HG03097 (cell line): Measurements from ENCODE around the gene ARHGEF4.

Experiments used
- ATAC-seq: cut with Tn5 transposase; IDR thresholded peaks from one replicate; pipeline ENCODE4 v1.9.1; 2021; ENCODE audit not compliant: unreplicated experiment, low FRiP score

Gene ARHGEF4

DNA sequence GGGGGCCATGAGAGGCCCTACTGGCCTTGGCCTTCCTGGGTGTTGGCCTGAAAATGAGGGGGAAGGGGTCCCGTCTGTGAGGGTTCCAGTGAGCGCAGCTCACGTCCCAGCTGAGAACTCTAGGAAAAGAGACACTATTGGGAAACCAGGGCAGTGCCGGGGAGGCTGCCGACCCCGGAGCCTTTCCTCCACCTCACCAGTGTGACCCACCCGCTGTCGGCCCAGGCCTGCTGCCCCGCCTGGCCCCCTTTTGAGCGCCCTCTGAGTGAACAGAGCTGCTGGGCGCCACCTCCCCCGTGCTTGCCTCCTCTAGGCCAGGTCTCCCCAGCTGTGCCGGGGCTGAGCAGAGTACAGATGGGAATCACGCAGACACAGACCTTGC lies 17.5 kb upstream of the ARHGEF4 start:
- no peak for ATAC-seq

DNA sequence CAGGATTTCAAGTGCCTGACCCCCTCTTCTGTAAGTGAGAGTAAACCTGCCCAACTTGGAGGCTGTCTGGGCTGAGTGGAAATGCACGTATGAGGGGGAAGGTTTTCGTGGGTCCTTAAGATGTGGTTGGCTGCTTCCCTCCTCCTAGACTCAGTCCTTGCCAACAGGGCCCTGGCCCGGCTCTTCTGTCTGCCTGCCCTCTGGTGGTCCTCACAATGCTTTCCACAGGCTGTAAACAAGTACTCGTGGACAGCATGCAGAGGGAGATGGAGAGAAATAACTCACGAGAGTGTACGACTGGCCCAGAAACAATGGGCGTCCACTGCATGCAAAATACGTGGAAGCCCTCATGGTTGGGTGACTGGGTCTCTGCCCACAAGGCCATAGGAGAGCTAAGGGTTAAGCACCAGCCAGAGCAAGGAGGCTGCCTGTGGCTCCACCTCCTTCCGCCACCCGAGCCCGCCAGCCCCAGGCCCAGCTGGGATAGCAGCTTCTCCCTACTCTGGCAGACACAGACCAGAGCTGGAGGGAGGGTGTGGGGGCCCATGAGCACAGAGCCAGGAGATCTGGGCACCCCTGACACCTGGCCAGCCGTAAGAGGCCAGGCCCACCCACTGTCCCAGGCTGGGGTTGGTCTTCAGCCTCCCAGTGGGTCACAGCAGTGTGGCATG lies 17.0 kb upstream of the ARHGEF4 start:
- ATAC-seq, result no peak

DNA sequence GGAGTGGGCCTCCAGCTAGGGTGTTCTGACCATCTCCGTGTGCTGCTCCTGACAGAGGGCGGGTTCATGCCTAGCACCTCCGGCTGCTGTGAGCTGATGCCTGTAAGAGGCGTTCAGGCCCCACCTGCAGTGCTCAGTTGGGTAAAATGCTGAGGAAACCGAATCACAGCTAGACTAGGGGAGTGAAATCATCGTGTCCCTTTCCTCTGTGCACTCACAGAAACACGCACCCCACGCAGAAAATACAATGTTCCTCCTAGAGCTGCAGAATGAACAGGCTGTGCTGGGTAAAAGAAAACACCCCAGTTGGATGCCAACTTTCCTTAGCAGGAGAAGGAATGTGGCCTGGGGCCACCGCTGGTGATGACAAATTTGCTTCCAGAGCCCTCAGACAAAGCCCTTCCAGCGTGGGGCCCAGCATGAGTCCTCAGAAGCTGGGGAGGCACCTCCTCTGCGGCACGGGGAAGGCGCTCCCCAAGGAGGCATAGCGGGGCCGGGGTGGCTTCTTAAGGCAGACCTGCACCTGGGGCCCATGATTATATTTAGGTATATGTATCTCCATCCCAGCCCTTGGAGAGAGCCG lies 16.3 kb upstream of the ARHGEF4 start:
- ATAC-seq, result no peak

DNA sequence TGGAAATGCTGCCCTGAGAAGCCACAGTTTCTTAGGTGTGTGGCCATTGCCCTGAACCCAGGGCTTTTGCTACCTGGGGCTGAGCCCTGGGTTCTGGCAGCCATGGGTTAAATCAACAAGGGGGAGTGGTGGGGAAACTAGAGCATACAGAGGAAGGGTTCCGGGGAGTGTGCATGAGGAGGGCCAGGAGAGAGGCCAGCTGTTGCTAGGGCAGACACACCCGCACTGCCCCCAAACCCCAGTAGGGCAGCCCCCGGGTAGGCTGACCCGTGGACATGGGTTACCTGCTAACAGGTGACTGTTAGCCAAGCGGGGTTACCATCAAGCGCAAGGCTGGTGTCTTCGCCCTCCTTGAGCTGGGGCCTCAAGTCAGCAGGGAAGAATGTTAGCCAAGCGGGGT lies 14.8 kb upstream of the ARHGEF4 start:
- no peak for ATAC-seq

DNA sequence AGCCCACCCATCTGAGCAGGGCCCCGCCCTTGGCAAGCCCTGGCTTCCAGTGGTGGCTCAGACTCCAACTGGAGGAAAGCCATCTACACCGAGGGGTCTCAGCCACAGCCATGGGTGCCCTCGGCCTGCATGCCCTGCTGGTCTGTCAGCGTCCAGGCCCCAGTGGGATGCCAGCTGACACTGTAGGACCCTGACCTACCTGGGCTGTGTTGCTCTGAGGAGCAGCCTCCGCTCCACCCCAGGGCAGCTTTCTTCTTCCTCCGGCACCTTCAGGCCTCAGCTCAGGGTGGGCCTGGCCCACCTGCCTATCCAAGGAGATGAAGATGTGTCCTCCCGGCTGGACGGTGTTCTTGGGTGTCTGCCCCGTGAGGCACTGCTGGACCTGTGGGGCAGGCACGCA lies 13.9 kb upstream of the ARHGEF4 start:
- no peak for ATAC-seq

DNA sequence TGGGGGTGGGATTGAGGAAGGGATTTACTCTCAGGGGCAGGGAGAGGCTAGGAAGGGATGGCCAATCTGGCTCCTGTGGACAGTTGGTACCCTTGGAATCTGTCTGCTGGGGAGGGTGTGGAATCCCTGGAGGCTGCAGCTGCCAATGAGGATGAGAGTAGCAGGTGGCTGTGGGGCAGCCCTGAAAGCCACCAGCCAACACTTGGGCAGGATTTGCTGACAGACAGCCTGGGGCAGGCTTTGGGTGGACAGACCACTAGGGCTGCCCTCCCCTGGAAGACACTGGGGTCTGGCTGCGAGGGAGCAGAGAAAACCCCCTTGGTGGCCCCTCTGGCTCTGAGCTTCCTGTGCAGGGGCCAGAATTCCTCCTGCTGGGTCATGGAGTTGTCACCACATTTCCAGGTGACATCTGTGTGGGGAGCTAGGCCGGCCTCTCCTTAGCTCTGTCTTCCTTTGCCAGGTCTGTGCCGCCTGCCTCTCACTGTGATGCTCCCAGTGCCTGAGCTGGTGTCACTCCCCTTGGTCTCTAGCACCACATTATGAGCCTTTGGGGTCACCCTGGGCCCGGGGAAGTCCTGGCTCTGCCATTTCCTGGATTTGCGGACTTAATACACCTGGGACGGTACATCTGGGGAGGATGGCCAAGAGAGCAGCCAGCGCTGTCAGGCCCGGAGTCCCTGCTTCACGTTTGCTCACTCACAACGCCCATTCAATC lies 13.4 kb upstream of the ARHGEF4 start:
- ATAC-seq, result no peak

DNA sequence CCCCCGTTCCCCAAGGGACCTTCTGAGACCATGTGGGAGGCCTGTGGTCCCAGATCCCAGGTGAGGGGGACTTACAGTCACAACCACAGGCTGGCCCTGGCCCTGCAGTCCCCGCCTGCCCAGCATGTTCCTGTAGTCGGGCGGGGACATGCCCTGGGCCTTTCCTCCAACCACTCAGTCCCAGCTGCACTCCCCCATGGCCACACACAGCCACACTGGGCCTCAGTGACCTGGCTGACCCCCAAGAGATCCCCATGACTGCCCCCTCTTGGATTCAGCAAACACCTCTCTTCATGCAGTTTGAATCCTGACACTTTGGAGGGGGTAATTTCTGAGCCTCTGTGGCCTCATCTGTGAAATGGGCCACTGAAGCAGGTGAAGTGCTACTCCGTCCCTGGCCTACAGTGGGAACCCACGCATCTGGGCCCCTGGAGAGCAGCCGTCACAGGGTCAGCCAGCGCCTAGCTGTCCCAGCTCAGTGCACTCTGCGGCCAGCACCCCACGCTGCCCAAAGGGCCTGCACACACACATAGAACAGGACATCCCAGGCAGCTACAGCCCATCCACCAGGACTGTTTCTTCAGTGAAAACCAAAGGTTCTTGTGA lies 12.7 kb upstream of the ARHGEF4 start:
- ATAC-seq, result no peak

DNA sequence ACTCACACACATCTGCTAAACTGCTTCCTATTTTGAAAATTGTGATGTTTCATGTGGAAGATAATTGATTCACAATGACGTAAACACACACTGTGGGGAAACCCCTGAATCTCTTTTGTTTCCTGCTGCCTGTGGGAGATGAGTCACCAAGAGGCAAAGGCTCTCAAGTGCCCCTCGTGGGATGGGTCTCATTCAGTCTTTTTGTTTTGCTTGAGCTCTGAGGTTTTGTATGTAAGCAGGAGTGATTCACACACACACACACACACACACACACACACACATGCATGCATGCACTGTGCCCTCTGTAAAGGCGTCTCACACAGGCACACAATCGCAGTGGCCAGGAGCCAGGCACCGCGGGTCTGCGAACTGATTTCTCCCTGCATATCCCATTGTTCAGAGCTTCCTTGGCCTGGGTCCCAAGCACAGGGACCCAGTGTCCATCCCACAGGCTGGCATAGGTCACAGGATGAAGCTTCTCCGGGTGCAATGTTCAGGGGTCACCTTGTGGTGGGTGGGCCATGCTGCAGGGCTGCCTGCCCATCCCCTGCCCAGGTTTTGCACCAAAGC lies 12.1 kb upstream of the ARHGEF4 start:
- peak; percentile 65 for ATAC-seq

DNA sequence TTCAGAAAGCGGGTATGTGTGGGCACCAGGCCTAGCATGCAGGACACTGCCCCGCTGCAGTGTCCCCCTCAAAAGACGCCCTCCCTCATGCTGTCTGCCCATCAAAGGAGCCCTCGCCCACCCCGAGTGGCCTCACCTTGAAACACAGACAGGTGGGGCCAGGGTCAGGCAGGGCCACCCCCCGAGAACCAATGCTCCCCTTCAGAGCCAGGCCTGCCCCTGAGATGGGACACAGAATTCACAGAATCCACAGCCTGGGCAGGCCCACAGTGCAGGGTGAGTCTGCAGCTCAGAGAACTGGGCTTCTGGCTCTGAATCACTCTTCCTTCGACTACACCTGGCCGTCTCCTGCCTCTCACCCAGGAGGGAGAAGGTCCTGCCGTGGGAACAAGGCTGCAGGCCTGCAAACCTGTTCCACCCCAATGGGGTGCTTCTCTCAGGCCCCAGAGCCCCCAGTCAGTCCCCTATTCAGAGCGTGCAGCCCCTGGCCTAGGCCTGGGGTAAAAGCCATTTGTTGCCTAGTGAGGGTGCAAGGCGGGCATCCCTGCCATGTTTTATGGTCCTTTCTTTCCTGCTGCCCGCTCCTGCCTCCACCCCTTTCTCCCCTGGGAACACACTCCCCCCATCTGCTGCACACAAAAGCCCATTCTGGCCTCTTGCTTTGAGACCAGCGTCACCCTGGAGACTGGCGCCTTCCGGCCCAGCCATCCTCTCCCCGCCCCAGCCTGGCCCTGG lies 11.3 kb upstream of the ARHGEF4 start:
- ATAC-seq, result no peak

DNA sequence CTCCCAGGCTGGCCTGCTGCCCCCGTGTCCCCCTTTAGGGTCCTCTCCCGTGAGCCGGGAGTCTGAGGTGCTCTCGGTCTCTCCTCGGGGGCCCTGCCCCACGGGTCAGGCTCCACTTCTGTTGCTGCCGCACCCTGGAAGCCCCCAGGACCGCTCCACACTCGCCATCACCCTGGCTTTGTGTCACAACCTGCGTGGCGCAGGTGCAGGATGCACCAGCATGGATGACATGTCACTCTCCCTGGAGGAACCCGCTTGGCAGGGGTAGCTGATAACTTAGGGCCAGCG lies 10.8 kb upstream of the ARHGEF4 start:
- no peak for ATAC-seq

DNA sequence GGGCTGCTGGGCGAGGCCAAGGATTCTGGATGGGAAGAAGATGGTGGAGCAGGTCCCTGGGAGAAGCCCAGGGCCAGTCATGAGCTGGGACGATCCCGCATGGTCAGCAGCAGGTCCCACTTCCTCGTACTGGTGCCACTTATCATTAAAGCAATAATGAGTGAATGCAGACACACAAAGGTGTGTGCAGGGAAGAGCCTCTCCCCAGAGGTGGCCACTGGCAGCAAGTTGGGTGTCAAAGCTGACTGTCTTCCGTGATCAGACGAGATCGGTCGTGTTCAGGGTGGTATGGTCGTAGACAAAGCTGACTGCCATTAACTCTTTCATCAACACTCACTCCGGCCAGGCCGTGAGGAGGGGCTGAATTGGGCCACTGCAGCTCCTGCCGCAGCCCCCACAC lies 10.3 kb upstream of the ARHGEF4 start:
- ATAC-seq, result no peak

DNA sequence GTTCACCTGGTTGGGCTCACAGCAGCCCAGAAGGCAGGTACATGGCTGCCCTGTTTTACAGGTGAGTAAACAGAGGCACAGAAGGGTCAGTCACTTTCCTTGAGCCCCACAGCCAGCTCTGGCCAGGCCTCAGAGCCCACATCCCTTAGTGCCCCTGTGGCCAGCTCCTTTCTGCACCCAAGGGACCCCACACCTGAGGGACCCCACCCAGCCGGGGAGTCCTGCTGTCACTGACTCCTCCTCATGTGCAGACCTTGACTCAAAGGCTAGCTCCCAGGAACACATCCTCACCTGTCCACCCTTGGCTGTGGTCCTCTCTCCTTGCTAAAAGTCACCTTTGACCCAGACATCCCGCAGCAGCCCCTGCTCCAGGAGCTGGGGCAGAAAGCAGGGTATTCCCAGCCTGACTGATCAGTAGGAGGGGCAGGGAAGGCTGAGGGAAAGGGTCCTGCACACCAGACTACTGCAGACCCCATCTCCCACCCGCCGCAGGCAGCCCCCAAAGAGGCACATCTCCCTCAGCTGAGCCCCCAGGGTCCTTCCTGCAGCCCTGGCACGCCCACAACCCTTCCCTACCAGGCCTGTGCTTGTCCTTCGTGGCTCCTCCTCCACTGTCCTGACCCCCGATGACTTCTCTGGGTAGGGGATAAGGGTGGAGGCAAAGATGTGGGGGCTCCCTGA lies 9.8 kb upstream of the ARHGEF4 start:
- ATAC-seq, result no peak

DNA sequence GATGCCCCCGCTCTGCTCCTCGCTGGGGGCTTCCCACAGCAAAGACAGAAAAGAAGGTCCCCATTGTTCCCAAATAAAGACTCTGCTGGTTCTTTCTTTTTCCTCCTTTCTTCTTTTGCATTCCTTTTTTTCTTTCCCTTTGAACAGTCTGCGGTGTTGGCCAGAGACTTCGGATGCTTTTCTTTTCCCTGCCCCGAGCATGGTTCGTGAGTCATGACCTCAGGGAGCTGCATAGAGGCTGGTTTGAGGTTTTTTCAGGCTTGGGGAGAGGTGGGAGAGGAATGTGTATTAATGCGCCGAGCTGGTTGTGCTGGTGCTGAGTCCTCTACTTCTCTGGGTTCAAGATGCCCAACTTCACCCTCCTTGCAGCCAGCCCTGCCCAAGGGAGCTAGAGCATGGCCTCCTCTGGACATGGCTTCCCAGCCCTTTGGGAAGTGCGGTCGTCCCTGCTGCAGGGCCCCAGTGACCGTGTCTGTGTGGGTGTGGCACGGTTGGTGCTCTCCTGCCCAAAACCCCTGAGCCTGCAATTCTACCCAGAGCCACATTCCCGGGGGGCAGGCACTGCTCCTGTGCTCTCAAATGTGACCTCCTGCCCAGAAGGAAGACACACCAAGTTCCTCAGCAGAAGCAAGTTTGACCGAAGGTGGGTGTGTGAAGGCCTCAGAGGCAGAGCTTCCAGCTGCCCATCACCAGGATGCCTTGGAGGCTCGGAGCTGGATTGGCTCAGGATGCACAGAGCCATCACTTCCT lies 9.0 kb upstream of the ARHGEF4 start:
- no peak for ATAC-seq

DNA sequence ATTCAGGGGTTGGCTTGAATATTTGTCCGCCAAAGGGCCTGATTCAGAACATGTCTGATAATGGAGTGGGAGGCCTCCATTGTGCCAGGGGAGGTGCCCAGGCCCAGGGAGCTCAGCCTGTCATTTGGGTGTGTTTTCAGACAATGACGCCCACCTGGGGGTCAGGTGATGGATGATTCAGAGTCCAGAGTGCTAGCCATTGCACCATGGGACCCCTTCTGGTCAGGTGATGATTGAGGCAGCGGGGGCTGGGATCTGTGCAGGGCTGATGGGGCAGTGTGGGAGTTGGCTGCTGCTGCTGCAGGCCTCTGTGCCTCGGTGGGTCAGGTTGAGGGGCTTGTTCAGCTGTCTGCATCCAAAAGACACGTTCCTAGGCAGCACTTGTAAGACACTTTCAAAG lies 8.3 kb upstream of the ARHGEF4 start:
- ATAC-seq, result no peak

DNA sequence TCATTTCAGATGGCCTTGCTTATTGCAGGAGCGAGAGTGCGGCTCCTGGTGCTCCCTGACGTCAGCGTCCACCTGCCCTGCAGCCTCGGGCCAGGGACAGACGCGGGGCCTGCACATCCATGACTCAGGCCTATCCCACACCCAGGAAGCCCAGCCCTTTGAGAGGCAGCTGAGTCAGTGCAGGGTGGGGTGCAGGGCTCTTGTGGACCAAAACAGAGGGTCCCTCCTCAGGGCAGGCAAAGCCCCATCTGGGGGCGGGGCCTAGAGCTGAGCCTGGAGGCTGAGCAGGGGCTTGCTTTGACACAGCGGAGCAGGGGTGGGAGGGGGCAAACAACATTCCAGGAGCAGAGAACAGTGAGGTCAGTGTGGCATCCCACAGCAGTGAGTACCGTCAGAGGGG lies 7.7 kb upstream of the ARHGEF4 start:
- no peak for ATAC-seq

DNA sequence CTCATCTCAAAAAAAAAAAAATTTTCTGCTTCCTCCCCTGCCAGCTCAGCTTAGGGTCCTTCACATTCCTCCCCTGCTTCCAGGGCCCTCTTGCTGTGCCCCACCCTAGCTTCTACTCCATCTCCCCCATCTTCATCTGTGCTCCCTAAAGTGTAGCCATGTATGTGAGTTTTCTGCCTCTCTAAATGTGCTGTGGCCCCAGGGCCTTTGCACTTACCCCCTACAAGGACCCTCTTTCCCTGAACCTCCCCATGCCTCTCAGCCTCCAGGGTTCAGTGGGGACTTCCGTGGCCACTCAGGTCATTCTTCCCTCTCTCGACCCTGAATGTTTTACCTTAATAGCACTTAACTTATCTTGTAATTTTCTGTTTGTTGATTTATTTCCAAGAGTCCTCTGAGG lies 6.2 kb upstream of the ARHGEF4 start:
- ATAC-seq, result no peak

DNA sequence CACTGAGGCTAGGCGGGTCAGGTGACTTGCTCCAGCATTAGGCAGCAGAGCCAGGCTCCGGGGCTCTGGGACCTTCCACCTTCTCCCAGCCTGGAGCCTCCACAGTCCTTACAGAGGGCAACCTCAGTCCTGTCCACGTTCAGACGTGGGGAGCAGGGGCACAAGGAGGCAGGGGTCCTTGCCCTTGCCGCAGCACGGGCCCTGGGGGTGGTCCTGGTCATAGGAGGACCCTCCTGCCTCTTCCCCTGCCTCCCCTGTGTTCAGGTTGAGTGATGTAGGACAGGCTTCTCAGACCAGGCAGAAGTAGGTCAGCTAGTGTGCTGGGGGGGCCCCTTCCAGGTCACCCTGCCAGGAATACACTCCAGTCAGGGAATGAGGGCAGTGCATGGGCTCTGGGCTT lies 5.4 kb upstream of the ARHGEF4 start:
- ATAC-seq, result no peak

DNA sequence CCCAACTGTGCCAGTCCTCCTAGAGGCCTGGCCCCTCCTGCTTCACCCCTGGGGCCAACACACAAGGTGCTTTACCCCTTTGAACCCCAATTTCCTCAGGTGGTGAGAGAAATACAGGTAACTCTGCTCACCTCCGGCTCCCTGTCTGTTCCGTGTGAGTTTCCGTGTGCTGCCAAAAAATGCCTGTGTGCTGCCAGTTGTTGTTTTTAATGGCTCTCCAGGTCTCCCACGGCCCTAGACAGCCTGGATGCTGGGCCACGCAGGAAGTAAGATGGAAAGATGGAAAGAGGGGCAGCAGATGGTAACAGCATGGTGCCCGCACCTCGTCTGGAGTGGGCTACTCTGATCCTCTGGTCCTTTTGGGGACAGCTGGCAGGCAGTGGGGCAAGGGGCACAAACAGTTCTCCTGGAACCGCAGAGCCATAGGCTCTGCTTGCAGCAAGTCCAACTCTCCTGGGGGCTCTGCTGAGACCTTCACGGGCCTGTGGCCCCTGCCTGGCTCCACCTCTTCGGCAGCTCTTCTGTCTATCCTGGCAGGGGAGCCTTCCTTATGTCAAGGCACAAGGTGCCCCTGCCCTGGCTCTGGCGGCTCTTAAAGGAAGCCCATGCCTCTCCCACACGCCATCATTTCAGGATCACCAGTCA lies 4.3 kb upstream of the ARHGEF4 start:
- ATAC-seq, result no peak
